WI38 (cell line): ENCODE results near the gene CHP1.

ENCODE experiments used
- H3K4me3 ChIP-seq: 2 replicates; pipeline ENCODE4 v1.5.1; 2011; ENCODE audit warnings: low read depth, mild to moderate bottlenecking, control low read depth, low read length
- TF ChIP-seq, protein P1 (sequence below): IDR thresholded peaks from 2 replicates; pipeline ENCODE4 v1.5.1; 2012; ENCODE audit warnings: low read depth, mild to moderate bottlenecking, control low read depth, low read length

The CHP1 gene

DNA sequence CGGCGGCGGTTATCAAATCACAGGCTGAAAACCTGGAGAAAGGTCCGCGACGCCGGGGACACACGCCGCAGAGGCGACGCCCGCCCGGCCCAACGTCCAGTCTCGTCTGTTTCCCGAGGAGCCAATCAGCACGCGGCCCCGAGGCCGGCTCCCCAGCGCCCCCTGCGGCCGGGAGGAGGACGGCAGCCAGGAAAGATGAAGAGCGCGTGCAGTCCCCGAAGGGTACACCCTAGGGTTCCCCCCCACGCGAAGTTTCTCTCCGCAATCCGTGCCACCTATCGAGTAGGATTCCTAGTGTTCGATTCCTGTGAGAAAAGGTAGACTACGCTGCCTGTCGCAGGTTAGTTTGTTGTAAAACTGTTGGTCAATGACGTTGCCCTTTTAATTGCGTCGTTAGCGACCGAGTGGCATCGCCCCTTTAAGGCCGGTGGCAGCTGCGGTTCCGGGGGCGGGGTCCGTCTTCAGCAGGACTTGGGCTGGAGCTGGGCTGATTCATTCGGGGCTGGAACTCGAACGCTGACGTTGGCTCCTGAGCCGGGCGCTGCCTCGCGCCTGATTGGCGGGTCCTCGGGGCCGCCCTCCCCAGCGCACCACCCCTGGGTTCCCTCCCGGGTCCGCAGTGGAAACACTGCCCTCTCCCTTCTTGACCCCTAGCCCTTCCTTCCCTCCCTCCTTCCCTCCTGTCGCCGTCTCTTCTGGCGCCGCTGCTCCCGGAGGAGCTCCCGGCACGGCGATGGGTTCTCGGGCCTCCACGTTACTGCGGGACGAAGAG lies at the start of gene CHP1, which contains the start of gene EXD1:
Gene CHP1, plus strand, starts transcription at position 619 of the 772 bp plus-strand sequence. Its CDS starts 115 bp downstream, at position 734.
Gene EXD1, minus strand, starts transcription at position 108 of the 772 bp plus-strand sequence. CDS start 4,182 bp downstream, outside the sequence.
- peak within 1 kb of the TSS; percentile 93 for H3K4me3 ChIP-seq
- TF ChIP-seq, protein P1, sequence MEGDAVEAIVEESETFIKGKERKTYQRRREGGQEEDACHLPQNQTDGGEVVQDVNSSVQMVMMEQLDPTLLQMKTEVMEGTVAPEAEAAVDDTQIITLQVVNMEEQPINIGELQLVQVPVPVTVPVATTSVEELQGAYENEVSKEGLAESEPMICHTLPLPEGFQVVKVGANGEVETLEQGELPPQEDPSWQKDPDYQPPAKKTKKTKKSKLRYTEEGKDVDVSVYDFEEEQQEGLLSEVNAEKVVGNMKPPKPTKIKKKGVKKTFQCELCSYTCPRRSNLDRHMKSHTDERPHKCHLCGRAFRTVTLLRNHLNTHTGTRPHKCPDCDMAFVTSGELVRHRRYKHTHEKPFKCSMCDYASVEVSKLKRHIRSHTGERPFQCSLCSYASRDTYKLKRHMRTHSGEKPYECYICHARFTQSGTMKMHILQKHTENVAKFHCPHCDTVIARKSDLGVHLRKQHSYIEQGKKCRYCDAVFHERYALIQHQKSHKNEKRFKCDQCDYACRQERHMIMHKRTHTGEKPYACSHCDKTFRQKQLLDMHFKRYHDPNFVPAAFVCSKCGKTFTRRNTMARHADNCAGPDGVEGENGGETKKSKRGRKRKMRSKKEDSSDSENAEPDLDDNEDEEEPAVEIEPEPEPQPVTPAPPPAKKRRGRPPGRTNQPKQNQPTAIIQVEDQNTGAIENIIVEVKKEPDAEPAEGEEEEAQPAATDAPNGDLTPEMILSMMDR, result peak; percentile 88

DNA sequence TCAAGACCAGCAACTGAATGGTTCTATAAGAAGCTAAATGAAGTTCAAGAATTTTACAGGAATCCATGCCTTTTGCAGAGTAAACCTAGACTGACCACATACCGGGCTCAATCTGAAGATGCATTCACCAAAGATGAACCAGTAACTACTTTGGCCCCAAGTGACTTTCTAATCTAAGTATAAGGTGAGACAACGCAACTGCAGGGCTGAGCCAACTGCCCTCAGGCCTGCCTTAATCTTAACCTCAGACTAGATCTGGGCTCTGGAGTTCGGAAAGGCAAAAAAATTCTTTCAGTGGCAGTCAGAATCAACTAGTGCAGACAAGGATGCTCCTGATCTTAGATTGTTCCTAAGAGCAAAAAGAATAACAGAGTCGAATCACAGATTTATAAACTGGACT lies 48.8 kb upstream of the CHP1 start:
- H3K4me3 ChIP-seq, result no peak overlapping the region
- TF ChIP-seq, protein P1, result no peak

DNA sequence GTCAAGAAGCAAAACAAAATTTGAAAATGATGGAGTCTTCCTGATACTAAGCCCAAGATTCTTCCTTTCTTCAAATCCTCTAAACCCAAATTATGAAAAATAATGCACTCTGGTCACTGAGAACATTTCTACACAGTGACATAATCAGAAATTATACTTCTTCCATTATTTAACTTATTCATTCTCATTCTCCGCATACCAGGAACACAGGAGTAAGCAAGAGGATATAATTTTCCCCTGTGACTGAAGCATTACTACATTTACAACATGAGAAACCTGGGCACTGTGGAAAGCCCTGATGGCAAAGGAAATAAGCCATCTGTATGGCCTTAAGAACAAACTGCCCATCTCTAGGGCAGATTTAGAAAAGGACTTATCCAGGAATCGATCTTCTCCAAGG lies 47.5 kb upstream of the CHP1 start:
- TF ChIP-seq, protein P1, result no peak
- no peak overlapping the region for H3K4me3 ChIP-seq

- H3K4me3 ChIP-seq, result no peak overlapping the region
- TF ChIP-seq, protein P1, result no peak
Observed at GRCh38 chr15:41194444-41194843, 36.6 kb upstream of the CHP1 start.

DNA sequence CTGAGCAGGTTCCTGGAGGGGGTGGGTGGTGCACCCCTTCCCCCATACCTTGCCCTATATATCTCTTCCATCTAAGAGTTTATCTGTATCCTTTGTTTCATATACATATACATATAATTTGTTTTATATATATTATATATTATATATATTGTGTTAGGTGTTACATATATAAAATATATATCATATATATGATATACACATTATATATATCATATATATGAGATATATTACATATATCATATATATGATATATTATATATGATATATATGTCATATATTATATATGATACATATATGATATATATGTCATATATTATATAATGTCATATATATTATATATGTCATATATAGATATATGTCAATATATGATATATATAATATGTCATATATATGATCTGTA lies 31.6 kb upstream of the CHP1 start:
- TF ChIP-seq, protein P1, result no peak
- no peak overlapping the region for H3K4me3 ChIP-seq

DNA sequence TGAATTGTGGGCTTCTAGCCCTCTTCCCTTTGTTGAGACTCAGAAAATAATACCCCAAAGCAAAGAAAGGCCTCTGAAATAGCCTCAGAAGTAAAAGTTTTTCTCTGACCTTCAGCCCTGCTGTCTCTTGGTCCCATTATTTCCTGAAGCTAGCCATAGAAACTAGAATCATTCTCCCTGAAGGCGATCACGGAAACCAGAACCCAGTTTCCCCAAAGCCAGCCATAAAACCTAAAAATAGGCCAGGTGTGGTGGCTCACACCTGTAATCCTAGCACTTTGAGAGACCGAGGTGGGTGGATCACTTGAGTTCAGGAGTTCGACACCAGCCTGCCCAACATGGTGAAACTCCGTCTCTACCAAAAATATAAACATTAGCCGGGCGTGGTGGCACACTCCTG lies 27.7 kb upstream of the CHP1 start:
- no peak overlapping the region for H3K4me3 ChIP-seq
- TF ChIP-seq, protein P1, result no peak

DNA sequence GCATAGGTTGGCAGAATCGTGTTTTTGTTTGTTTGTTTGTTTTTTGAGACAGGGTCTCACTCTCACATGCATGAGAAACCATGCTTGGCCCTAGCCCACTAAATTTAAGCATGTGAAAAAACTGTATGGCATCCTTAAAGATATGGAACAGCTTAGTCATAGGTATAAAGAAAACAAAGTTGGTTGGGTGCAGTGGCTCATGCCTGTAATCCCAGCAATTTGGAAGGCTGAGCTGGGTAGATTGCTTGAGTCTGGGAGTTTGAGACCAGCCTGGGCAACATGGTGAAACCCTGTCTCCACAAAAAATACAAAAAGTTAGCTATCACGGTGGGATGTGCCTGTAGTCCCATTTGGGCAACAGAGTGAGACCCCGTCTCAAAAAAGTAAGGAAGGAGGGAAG lies 25.8 kb upstream of the CHP1 start:
- no peak overlapping the region for H3K4me3 ChIP-seq
- TF ChIP-seq, protein P1, result no peak
